Retinal pigment epithelial cell (primary cell): ENCODE measurements around the gene KCNH4.

Source experiments
- DNase-seq: peaks from one replicate; pipeline ENCODE4 v3.0.0-alpha.2; 2010; ENCODE audit warnings: low read depth
- H3K4me3 ChIP-seq: 2 replicates; pipeline ENCODE4 v1.5.1; 2011; ENCODE audit warnings: mild to moderate bottlenecking, low read length, control low read depth, moderate library complexity
- CTCF ChIP-seq: conservative IDR thresholded peaks from 2 replicates; pipeline ENCODE4 v1.5.1; 2011; ENCODE audit warnings: low read depth, low read length, control low read depth, inconsistent platforms

Gene KCNH4

GRCh38 chr17:42138749-42139492, 42.0 kb downstream of the KCNH4 start:
- H3K4me3 ChIP-seq: no peak overlapping the region
- DNase-seq: no peak
- no peak for TF ChIP-seq CTCF

- H3K4me3 ChIP-seq: no peak overlapping the region
- no peak for DNase-seq
- no peak for TF ChIP-seq CTCF
Measured at GRCh38 chr17:42136654-42137051, 44.3 kb downstream of the KCNH4 start.

- no peak overlapping the region for H3K4me3 ChIP-seq
- DNase-seq: peak; percentile 73
- TF ChIP-seq CTCF: no peak
Measured at GRCh38 chr17:42135664-42136653, 45.0 kb downstream of the KCNH4 start.

- DNase-seq: no peak
- no peak overlapping the region for H3K4me3 ChIP-seq
- TF ChIP-seq CTCF: no peak
Measured at GRCh38 chr17:42135151-42135550, 45.8 kb downstream of the KCNH4 start.

GRCh38 chr17:42133461-42134041, 47.4 kb downstream of the KCNH4 start:
- no peak for TF ChIP-seq CTCF
- DNase-seq: no peak
- H3K4me3 ChIP-seq: no peak overlapping the region

GRCh38 chr17:42132941-42133340, 48.0 kb downstream of the KCNH4 start:
- H3K4me3 ChIP-seq: no peak overlapping the region
- TF ChIP-seq CTCF: no peak
- DNase-seq: peak; percentile 74
